NCI-H1092 (cell line): ENCODE results near the gene FASTK.

Source experiments
- DNase-seq: peaks from one replicate; lab custom pipeline; 2025; lab: John Stamatoyannopoulos, UW

FASTK gene

GRCh38 chr7:151117565-151117964, 37.0 kb upstream of the FASTK start:
- no peak for DNase-seq

GRCh38 chr7:151116603-151117440, 36.2 kb upstream of the FASTK start:
- DNase-seq = no peak

DNA sequence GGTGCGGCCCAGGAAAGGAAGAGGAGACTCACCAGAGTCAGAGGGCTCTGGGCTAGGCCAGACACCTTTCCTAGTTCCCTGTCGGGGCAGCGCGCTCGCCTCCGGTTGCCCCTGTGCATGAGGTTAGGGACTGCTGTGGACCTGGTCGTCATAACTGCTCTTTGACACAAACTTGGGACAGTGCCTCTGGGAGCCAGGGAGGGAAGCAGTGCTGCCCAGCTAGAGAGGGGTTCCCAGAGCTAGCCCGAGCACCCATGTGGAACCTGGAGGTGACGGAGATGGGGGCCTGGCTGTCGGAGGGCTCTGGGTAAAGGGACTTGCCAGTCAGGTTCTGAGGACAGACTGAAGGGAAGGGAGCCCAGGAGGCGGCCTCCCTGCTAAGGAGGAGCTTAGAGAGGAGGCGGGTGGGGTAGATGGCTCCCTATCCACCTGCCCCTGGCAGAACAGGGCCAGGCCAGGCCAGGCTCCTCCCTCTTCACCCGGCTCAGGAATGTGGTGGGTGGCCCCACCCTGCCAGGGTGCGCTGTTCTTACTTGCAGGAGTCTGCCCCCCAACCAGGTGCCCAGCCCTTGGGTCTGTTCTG, 35.3 kb upstream of the FASTK start:
- DNase-seq = no peak

GRCh38 chr7:151115121-151115835, 34.7 kb upstream of the FASTK start:
- DNase-seq = no peak

DNA sequence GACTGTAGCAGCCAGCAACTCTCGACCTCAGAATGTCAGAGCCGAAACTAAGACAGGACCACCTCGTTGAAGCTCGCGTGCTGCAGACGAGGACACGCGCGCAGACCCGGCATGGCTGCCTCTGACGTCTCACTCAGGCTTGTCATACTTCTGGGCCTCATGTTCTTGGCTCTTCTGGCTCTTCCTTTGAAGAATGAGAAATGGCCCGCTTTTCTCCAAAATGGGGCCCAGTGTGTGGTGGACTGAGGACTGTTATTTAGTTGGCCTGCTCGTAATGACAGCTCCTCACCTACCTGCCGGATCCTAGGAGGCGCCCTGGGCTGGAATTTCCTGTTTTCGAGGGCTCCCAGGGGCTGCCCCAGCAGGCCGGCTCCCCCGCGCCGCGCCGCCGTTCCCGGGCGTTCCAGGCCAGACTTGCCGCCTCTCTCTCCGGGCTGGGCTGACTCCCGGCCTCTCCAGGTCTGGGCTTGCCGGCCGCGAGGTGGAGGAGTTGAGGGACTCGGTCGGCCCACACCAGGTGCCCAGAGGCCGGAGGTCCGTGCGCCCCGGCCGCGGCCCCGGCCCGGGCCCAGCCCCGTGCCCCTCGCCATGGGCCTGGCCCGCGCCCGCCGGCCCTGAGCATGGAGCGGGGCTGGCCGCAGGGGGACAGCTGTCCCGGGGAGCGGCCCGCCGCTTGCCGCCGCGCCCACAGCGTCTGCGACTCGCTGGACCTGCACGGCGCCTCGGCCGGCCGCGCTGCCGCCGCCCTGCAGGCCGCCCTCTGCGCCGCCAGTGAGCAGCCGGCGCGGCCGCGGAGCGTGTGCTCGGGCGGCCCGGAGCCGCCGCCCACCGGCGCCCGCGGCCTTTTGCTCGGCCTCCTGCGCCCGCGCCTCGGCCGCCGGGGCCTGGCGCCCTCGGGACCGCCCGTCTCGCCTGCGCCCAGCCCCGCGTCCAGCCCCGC, 33.8 kb upstream of the FASTK start:
- DNase-seq = no peak

DNA sequence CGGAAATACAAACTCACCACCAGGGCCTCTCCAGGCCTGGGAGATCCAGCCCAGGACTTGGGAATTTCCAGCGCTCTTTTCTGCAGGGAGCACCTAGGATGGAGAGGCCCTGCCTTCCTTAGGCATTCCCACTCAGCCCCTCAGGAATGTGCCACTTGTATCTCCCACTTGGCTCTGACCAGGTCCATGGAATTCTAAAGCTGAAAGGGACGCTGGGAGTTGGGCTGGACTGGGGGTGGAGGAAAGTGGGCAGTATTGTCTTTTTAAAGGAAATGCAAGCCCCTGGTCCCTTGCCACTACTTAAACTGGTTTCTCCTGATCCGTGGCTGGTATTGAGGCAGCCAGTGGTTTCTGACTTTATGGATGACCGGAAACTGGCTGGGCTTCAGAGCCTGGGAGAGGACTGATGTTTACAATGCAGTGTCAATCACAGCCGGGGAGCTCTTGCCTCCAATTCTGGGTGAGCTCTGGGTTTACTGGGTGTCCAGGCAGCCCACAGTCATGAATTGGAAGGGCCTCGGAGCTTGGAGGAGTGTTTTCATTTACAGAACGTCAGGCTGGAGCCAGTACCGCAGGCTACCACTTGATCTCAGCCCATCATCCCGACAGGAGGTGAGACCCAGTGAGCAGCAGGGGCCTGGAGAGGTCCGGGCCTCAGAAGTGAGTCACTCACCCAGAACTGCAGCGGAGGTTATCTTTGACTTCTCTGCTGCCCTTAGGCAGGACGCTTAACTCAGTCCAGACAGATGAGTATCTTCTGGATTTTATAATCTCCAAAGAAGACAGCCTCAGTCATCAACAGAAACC, 32.9 kb upstream of the FASTK start:
- DNase-seq = no peak

DNA sequence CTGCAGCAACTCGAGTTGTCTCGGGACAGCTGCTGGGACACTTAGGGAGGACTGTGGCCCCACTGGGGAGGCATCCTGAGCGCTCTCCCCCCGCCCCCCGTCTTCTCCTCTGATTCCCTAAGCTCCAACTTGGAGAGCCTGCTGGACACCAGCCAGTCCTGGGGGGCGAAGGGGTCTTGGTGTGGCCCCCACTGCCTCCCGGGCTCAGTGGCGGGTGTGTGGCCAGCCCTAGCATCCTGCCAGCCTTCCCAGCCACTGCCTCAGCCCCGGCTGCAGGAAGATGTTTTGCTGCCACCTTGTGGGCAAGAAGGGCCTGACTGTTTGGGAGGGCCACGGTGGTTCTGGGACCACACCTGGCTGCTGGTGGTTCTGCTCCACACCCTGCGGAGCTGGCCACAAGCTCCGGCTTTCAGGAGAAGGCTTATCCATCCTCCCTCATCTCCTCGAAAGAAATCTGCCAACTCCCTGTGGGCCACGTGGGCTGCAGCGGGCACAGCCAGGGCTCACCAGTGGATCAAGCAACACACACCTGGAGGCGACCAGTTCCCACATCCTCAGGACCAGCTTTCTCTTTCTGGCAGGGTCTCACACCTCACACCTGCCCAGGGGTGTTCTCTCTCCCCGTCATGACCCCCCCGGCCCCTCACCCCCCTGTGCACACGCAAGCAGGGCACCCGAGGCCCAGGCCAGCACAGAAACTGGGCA, 30.5 kb upstream of the FASTK start:
- DNase-seq = peak; percentile 73

DNA sequence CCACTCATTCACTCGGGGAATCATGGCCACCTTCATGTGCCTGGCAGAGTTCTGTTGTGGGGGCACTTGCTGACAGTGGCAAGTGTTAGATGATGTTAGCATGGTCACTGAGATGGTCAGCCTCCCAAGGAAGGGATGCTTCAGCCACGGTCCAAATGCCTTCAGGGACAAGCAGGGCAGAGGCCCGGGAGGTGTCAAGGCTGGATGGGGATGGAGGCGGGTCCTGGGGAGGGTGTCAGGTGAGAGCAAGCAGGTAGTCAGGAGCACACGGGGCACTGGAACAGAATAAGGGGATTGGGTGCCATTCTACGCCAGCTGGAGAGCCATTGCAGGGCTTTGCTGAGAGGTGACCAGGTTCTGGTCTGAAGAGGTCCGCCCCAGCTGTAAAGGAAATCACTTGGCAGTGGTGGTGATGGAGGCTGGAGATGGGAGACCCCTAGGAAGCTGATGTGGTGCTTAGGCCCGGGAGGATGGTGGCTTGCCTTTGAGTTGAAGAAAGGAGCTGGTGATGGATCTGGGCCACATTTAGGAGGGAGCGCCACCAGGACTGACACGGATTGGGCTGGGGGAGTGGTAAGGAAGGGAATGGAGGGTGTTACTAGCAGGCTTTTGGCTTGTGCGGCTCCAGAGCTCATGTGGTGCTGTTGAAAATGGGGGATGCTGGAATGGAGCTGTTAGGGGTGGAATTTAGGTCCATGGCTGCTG, 29.8 kb upstream of the FASTK start:
- no peak for DNase-seq

- DNase-seq = no peak
These were observed 28.8 kb upstream of the FASTK start for GRCh38 chr7:151109094-151110048.

DNA sequence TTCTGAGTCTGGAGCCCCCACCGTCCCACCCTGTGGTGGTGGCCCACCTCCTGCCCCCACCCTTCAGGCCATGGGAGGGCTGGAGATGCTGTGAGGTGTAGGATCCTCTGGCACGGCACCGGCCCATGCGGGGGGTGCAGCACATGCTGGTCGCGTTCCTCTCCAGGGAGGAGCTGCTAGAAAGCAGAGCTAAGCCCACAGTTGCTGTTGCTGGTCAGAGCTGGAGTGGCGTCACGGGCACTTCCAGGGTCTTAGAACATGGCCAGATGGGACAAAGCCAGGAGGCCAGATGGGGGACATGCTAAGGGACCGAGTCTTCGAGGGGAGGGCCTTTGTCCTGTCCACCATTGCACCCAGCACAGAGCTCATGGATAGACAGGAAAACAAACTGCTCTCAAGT, 27.3 kb upstream of the FASTK start:
- no peak for DNase-seq

DNA sequence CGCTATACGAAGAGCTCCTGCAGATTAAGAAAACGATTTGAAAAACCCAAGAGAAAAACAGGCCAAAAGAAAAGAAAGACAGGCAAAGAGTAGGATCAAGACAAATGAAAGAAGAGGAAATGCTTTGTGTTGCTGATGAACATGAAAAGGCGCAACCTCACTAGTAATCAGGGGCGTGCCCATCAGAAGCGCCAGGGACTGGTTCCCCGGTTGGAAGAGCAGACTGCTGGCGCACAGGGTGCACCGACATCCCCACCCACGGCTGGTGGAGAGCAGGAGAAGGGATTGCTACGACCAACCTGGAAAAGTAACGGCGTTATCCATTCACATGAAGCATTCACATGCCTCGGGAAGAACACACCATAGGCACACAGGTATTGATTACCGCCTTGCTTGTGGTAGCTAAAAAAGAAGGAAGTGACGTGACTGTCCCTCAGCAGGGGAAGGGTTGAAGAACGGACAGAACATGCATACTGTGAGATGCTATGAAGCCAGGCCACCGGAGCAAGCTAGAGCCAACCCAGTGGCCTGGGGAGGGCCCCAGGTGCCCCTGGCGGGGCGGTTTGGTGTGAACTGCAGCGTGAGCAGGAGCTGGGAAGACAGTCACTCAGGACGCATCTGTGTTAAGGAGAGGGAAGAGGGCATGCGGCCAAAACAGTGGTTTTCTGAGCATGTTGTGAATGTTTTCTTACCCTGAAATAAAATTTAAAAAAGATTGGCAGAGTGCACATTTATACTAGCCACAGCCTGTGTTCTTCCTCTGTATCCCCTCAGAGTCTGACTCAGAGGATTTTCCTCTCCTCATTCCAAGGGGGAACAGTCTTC, 24.0 kb upstream of the FASTK start:
- DNase-seq = no peak

- DNase-seq = no peak
These were observed 23.4 kb upstream of the FASTK start for GRCh38 chr7:151103973-151104372.

DNA sequence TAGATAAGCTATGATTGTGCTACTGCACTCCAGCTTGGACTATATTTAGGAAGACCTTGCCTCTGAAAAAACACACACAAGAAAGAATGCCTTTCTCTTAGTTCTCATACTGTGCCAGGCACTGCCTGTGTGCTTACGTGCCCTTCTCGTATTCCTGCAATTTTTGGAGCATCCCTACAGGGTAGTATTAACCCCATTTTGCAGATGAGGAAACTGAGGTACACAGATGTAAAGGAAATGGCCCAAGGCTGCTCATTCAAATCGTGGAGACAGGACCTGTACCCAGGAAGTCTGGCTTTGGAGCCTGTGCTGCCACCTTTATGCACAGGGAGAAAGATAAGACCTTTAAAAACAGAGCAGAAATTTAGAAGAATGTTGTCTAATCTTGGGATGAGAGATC, 22.4 kb upstream of the FASTK start:
- no peak for DNase-seq

DNA sequence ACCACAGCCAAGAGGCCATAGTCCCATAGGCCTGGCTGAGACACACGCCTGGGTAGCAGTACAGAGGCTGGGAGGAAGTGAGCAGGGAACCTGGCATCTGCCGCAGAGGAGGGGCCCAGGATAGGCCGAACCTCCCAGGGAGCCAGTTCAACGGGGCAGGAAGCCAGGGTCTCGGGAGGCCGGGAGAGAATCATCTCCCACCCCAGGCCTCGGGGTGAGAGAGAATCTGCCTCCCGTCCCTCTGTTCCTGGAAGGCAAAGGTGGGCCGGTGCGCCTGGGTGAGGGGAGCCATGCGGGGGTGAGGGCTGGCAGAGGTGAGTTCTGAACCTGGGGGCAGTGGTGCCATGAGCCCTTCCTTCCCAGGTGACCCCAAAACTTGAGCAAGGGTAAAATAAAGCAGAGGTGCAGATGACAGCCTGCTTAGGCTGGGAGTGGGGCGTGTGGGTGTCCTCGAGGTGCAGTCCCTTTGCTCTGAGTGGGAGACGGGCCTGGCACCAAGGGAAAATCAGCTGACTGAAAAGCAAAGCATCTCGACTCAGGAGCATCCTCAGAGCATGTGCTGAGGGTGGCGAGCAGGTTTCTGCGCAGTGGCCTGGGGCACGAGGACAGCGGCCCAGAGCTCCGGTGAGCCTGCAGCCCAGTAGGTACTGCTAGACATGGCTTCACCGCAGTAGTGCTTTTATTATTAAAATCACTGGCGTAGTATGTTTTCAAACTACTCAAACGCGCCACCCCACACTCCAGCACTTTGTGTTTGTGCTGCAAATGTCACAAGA, 21.2 kb upstream of the FASTK start:
- no peak for DNase-seq

DNA sequence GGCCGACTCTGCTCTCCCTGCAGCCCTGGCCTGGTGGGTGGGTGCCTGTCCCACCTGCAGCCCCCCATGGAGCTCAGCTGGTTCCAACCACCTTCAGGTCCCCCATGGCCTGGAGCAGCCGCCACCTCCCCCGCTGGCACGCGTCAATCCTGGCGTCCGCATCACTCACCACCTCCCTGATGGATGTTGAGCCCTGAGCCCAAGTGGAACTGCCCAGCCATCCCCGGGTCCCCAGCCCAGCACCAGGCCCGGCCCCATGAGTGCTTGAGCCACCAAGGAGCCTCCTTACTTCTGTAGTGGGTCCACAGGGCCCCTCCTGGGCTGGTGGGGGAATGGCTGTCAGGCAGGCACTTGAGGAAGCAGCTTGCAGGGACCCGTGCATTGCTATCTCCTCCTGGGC, 20.3 kb upstream of the FASTK start:
- DNase-seq = no peak

GRCh38 chr7:151099486-151100211, 19.0 kb upstream of the FASTK start:
- DNase-seq = no peak
